Stimulated activated CD8-positive, alpha-beta memory T cell treated with anti-CD3 and anti-CD28 coated beads, Interleukin-4, amount 100 ng/mL, for 1 hour (primary cell): Measurements from ENCODE around the gene TAOK3.
"Not testable (repeated sequence)": the region's sequence is repeated elsewhere in the genome, so short reads cannot be mapped to it uniquely, and the experiment has no call there.

Experiments
- DNase-seq, 2 donors: peaks; one replicate each; pipeline ENCODE4 v3.0.0-alpha.2; 2020; ENCODE audit warnings: low read depth in 2 of 2, low spot score in 1 of 2

The TAOK3 gene

GRCh38 chr12:118302053-118302452, 70.7 kb downstream of the TAOK3 start:
- no peak for DNase-seq

GRCh38 chr12:118299791-118300460, 72.8 kb downstream of the TAOK3 start:
- no peak for DNase-seq

DNA sequence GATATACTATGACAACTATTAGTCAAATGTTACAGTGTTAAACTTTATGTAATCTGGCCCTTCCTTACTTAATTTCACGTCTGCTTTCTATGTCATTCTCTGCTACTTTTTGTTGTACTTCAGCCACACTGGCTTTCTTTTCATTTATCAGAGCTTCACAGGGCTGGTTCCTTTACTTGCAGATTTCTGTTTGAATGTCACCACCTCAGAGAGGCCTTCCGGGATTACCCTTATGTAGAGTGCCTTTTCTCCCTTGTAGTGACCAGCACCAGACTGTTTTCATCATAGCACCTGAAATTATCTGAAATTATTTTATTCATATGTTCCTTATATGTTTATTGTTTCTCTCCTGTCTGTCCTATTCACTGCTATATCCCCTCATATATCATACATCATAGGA, 75.4 kb downstream of the TAOK3 start:
- no peak for DNase-seq

DNA sequence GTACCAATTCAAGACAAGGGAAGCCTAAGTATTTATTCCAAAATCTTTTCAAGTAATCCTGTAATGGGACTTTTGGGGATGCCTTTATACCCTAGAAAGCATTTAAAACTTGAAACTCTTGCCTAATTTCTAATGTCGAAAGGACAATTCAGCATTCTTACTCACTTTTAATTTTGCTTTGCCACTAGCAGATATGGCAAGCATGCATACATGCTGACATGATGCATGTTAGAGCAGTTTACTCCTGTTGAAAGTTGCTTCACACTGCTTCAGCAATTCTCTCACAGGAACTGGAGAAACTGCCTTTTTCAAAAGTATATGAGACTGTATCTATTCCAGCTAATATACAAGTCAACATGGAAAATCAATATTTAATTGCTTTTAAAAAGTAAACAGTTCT, 79.9 kb downstream of the TAOK3 start:
- no peak for DNase-seq

GRCh38 chr12:118290130-118290529, 82.6 kb downstream of the TAOK3 start:
- no peak for DNase-seq

GRCh38 chr12:118288174-118288573, 84.5 kb downstream of the TAOK3 start:
- DNase-seq: no peak

DNA sequence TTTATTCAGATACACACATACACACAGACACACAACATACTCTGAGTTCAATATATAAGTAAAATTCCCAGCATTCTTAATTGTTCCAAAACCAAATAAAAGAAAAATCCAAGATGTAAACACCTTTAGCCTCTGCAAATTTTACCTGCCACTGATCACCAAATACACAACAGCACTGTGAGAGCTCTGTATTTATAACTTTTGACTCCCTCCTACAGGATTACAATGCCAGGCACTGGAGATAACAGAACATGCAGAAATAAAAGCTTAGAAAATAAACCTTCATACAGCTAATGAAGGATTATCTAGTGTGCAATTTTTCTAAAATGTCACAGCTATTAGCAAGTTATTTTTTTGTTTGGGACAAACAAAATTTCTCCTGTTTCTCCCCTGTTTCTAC, 85.0 kb downstream of the TAOK3 start:
- DNase-seq: no peak

DNA sequence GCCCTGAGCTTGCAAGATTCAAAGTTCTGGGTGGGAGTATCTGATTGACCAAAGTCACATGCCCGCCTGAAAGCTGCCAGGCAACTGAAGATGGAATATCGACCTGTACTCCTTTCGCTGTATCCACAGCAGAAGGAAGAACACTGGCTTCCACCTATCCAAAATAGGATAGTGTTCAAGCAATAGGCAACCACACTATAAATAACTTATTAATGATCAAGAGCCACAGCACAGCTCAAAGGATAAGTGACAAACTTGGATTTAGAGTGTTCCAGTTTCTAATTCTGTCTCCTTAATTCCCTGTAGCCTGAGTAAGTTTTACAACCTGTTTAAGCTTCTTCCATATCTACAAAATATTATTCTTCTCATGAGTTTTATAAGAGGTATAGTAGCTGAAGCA, 89.9 kb downstream of the TAOK3 start:
- DNase-seq: no peak

- not testable (repeated sequence) for DNase-seq
Observed at GRCh38 chr12:118278288-118278687, 94.4 kb downstream of the TAOK3 start.

DNA sequence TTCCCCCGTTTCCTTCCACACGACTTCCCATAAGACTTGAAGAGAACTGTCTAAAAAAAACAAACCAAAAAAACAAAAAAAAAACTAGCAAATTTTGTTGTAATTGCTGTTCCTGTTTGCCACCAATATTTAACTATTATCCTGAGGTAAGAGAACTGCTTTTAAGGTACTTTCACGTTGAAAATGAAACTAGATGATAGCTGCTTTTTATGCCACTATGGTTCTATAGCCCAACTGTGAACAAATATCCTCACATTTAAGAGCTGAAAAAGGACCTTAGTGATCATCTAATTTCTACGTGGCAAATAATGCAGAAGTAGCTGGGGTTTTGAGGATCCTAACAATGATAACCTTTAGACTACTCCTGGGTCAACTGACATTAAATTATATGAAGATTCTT, 98.6 kb downstream of the TAOK3 start:
- no peak for DNase-seq

- DNase-seq: no peak
Observed at GRCh38 chr12:118271770-118272417, 100.8 kb downstream of the TAOK3 start.

GRCh38 chr12:118271183-118271582, 101.5 kb downstream of the TAOK3 start:
- DNase-seq: no peak

GRCh38 chr12:118269806-118270205, 102.9 kb downstream of the TAOK3 start:
- DNase-seq: no peak

- DNase-seq: no peak
Observed at GRCh38 chr12:118259079-118259478, 113.6 kb downstream of the TAOK3 start.

GRCh38 chr12:118256352-118256751, 116.4 kb downstream of the TAOK3 start:
- no peak for DNase-seq

GRCh38 chr12:118249547-118249946, 123.2 kb downstream of the TAOK3 start:
- no peak for DNase-seq

DNA sequence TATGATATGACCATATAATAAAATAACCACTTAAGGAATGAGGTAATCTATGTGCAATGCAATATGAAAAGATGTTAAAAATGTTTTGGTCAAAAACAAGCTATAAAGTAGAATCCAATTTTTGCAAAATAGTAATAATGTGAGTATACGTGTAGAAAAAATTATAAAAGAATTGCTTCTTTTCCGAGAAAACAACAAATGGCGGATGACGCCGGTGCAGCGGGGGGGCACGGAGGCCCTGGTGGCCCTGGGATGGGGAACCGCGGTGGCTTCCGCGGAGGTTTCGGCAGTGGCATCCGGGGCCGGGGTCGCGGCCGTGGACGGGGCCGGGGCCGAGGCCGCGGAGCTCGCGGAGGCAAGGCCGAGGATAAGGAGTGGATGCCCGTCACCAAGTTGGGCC, 126.8 kb downstream of the TAOK3 start:
- DNase-seq: not testable (repeated sequence)

- no peak for DNase-seq
Observed at GRCh38 chr12:118238888-118239287, 133.8 kb downstream of the TAOK3 start.

GRCh38 chr12:118237908-118238307, 134.8 kb downstream of the TAOK3 start:
- no peak for DNase-seq

- DNase-seq: no peak
Observed at GRCh38 chr12:118237052-118237665, 135.5 kb downstream of the TAOK3 start.

DNA sequence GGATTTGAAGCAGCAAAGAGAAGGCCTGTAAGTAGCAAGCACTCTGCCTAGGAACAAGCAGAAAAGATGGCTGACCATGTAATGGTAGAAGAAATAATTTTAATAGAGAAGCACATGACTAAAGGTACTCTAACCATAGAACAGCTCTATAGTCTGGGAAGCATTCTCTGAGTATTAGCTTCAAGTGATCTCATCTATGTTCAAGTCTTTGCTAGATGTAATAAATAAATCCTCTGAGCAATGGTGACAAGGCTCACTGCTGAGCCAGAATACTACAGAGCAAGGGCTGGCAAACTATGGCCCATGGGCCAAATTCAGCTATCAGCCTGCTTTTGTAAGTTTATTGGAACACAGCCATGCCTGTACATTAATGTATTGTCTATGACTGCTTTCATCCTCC, 152.0 kb downstream of the TAOK3 start:
- DNase-seq: no peak

- no peak for DNase-seq
Observed at GRCh38 chr12:118219772-118220171, 152.9 kb downstream of the TAOK3 start.

- no peak for DNase-seq
Observed at GRCh38 chr12:118219106-118219505, 153.6 kb downstream of the TAOK3 start.
